GM23248 (cell line): ENCODE data around the gene ZKSCAN1. TPM values are rescaled to one million over a fixed set of nuclear protein-coding genes. Genes with fewer than 3 reads are reported as not detected.

Experiments used
- DNase-seq: peaks from one replicate; pipeline ENCODE4 v3.0.0-alpha.2; 2015
- H2AFZ ChIP-seq: fragments of 200-600 bp; sonication (generic); 2 replicates; pipeline ENCODE4 v1.6.1; 2016; ENCODE audit warnings: antibody characterized with exemption
- H3F3A ChIP-seq: fragments of 200-600 bp; sonication (generic); 2 replicates; pipeline ENCODE4 v1.6.1; 2016; ENCODE audit warnings: mild to moderate bottlenecking, antibody characterized with exemption, mixed run types; ENCODE audit not compliant: insufficient read depth
- H3K27ac ChIP-seq: fragments of 200-600 bp; sonication (generic); 2 replicates; pipeline ENCODE4 v1.5.1; 2016; ENCODE audit warnings: mild to moderate bottlenecking
- H3K27me3 ChIP-seq: fragments of 200-600 bp; sonication (generic); replicated peaks from 2 replicates; pipeline ENCODE4 v1.6.1; 2016; ENCODE audit warnings: mild to moderate bottlenecking; ENCODE audit not compliant: insufficient read depth
- H3K36me3 ChIP-seq: fragments of 200-600 bp; sonication (generic); 2 replicates; pipeline ENCODE4 v1.6.1; 2016; ENCODE audit warnings: low read depth, mild to moderate bottlenecking
- H3K4me1 ChIP-seq: fragments of 200-600 bp; sonication (generic); 2 replicates; pipeline ENCODE4 v1.6.1; 2016; ENCODE audit warnings: mild to moderate bottlenecking; ENCODE audit not compliant: insufficient read depth
- H3K4me2 ChIP-seq: fragments of 200-600 bp; sonication (generic); one replicate; pipeline ENCODE4 v1.6.1; 2016; ENCODE audit warnings: mild to moderate bottlenecking; ENCODE audit not compliant: unreplicated experiment
- H3K4me3 ChIP-seq: fragments of 200-600 bp; sonication (generic); 2 replicates; pipeline ENCODE4 v1.5.1; 2016; ENCODE audit warnings: mild to moderate bottlenecking
- H3K79me2 ChIP-seq: fragments of 200-600 bp; sonication (generic); 2 replicates; pipeline ENCODE4 v1.6.1; 2016; ENCODE audit warnings: mild to moderate bottlenecking; ENCODE audit not compliant: insufficient read depth
- H3K9ac ChIP-seq: fragments of 200-600 bp; sonication (generic); 2 replicates; pipeline ENCODE4 v1.6.1; 2016; ENCODE audit warnings: mild to moderate bottlenecking
- H3K9me2 ChIP-seq: fragments of 200-600 bp; sonication (generic); 2 replicates; pipeline ENCODE4 v1.6.1; 2016; ENCODE audit warnings: mixed run types, mild to moderate bottlenecking, moderate library complexity; ENCODE audit not compliant: insufficient read depth
- H3K9me3 ChIP-seq: fragments of 200-600 bp; sonication (generic); one replicate; pipeline ENCODE4 v1.6.1; 2017; ENCODE audit warnings: low read depth
- H4K20me1 ChIP-seq: fragments of 200-600 bp; sonication (generic); 2 replicates; pipeline ENCODE4 v1.6.0; 2016; ENCODE audit not compliant: insufficient read depth
- EZH2 ChIP-seq: fragments of 200-600 bp; sonication (generic); IDR thresholded peaks from 2 replicates; pipeline ENCODE4 v1.6.1; 2018; ENCODE audit warnings: antibody characterized with exemption, mild to moderate bottlenecking; ENCODE audit not compliant: insufficient read depth, poor library complexity, severe bottlenecking
- EZH2phosphoT487 ChIP-seq: fragments of 200-600 bp; sonication (generic); IDR thresholded peaks from 2 replicates; pipeline ENCODE4 v1.6.1; 2018; ENCODE audit warnings: antibody characterized with exemption, moderate library complexity, mild to moderate bottlenecking, low read depth; ENCODE audit not compliant: insufficient read depth
- WGBS, 2 experiments: methylation state at CpG; one replicate each; pipeline ENCODE4 v1.1.6; 2015 to 2017; ENCODE audit warnings: low lambda C conversion rate in 2 of 2, low coverage in 1 of 2; ENCODE audit errors: missing lambda C conversion rate in 2 of 2; 5-methylcytosine and 5-hydroxymethylcytosine counted together
- in situ Hi-C: fragments of 300-500 bp; cut with MboI; formaldehyde crosslinking; loops from 2 replicates; pipeline ENCODE4 v1.15.0; 2020
- polyA plus RNA-seq: library from polyadenylated mRNA; unstranded; fragments of >200 nt; fragmentation: Nextera tagmentation; extraction: Ambion mirVana; gene quantifications from 2 replicates; pipeline ENCODE4 v1.2.1, GENCODE V29; 2016
- total RNA-seq: library from RNA; depleted of rRNA; stranded (reverse); fragments of >200 nt; shearing (Covaris generic); gene quantifications from 2 replicates; pipeline ENCODE4 v1.2.3, GENCODE V29; 2014

The ZKSCAN1 gene
- total and polyA plus RNA-seq, 2 experiments from 2014 or later = 21.9 to 33.7 TPM

DNA sequence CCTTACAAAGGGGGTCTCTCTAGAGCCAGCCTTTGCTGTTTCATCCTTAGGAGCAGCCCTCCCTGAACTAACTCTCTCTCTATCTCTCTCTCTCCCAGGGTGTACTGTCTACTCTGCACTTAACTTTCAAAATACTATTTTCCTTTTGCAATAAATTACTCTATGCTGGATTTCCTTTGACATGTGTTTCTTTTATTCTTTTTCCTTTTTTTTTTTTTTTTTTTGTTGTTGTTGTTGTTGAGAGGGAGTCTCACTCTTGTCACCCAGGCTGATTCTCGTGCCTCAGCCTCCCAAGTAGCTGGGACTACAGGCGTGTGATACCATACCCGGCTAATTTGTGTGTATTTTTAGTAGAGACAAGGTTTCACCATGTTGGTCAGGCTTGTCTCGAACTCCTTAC is 67.6 kb downstream of the ZKSCAN1 start:
- Histone ChIP-seq H2AFZ (no peak overlapping the region), H3K9me2 (no peaks in the 10 kb centered on the region), H3K9me3 (no peaks in the 10 kb centered on the region), H3K27me3 (no peaks in the 10 kb centered on the region), H4K20me1 (no peaks in the 10 kb centered on the region), H3K4me1 (peaks cover 27% of the 10 kb centered on the region), H3K4me2 (no peak overlapping the region), H3K79me2 (peaks cover 36% of the 10 kb centered on the region), H3K4me3 (no peak overlapping the region), H3K36me3 (no peaks in the 10 kb centered on the region), H3K27ac (no peak overlapping the region), H3F3A (peaks cover 19% of the 10 kb centered on the region), H3K9ac (no peak overlapping the region)
- no peak for DNase-seq
- TF ChIP-seq EZH2phosphoT487 (no peak), EZH2 (no peak)
- WGBS, 2 experiments = 85 to 86% methylated on average over 4 of the region's 4 CpGs
- in situ Hi-C loops = no loop called here

DNA sequence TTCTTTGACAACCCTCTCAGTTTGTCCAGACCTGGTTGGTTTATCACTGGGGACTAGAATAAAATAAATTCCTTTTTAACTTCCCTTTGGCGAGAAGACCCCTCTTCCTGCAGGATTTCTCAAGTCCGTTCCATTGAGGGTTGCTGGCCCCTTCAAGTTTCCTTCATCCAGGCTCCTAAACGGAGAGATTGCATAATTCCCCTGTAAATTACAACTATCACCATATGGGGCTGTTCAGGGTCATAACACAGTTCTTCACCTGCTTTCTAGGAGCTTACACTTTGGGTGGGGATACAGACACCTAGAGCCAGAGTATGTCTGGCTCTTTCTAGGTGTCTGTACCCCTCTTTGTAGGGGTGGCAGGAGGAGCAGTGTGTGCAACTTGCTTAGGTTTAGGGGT is 70.1 kb downstream of the ZKSCAN1 start:
- no peaks in the 10 kb centered on the region for H3K27me3 ChIP-seq
- no peak overlapping the region for H2AFZ ChIP-seq
- TF ChIP-seq EZH2 = no peak
- no peak for TF ChIP-seq EZH2phosphoT487
- no peaks in the 10 kb centered on the region for H4K20me1 ChIP-seq
- no peaks in the 10 kb centered on the region for H3K9me2 ChIP-seq
- H3K79me2 ChIP-seq = peaks cover 22% of the 10 kb centered on the region
- WGBS, 2 experiments = 50 to 66% methylated on average over 3 of the region's 3 CpGs
- H3K9ac ChIP-seq = no peak overlapping the region
- in situ Hi-C loops = no loop called here
- H3K27ac ChIP-seq = no peak overlapping the region
- H3K4me2 ChIP-seq = no peak overlapping the region
- no peak overlapping the region for H3K4me3 ChIP-seq
- no peaks in the 10 kb centered on the region for H3K9me3 ChIP-seq
- H3F3A ChIP-seq = peaks cover 39% of the 10 kb centered on the region
- peaks cover 34% of the 10 kb centered on the region for H3K4me1 ChIP-seq
- no peak for DNase-seq
- H3K36me3 ChIP-seq = no peaks in the 10 kb centered on the region

GRCh38 chr7:100087055-100087750 is 71.8 kb downstream of the ZKSCAN1 start:
- Histone ChIP-seq H3K79me2 (peaks cover 28% of the 10 kb centered on the region), H3K9me3 (no peaks in the 10 kb centered on the region), H3K36me3 (peaks cover 9% of the 10 kb centered on the region; the same call in 1 of the 2 replicates), H3K4me3 (peak overlapping the region; percentile 9; the same call in 1 of the 2 replicates), H3K4me1 (peaks cover 40% of the 10 kb centered on the region), H3K27me3 (no peaks in the 10 kb centered on the region), H2AFZ (peak overlapping the region; percentile 49), H3K9ac (peak overlapping the region; percentile 58), H3K9me2 (no peaks in the 10 kb centered on the region), H3K4me2 (peak overlapping the region; percentile 55), H3K27ac (peak overlapping the region; percentile 94), H4K20me1 (no peaks in the 10 kb centered on the region), H3F3A (peaks cover 56% of the 10 kb centered on the region)
- peak; percentile 95 for DNase-seq
- in situ Hi-C loops = no loop called here
- TF ChIP-seq EZH2 (no peak), EZH2phosphoT487 (0 out of 2 replicates have a peak, but pooled peaks have one; percentile 27)
- 51 to 53% methylated on average over 9 to 10 of the region's 10 CpGs for WGBS, 2 experiments

- Histone ChIP-seq H3K4me1 (peaks cover 40% of the 10 kb centered on the region), H2AFZ (peak overlapping the region; percentile 89), H3K9me3 (no peaks in the 10 kb centered on the region), H3K4me2 (peak overlapping the region; percentile 85), H3K27ac (peak overlapping the region; percentile 94), H3K4me3 (peak overlapping the region; percentile 78), H3K9ac (peak overlapping the region; percentile 83), H3K79me2 (peaks cover 38% of the 10 kb centered on the region), H4K20me1 (no peaks in the 10 kb centered on the region), H3K9me2 (no peaks in the 10 kb centered on the region), H3K36me3 (peaks cover 16% of the 10 kb centered on the region; the same call in 1 of the 2 replicates), H3K27me3 (no peaks in the 10 kb centered on the region), H3F3A (peaks cover 65% of the 10 kb centered on the region)
- in situ Hi-C loops = no loop called here
- DNase-seq = no peak
- WGBS, 2 experiments = 83% methylated on average over 11 of the region's 11 CpGs
- no peak for TF ChIP-seq EZH2
- no peak for TF ChIP-seq EZH2phosphoT487
These were observed 72.8 kb downstream of the ZKSCAN1 start for GRCh38 chr7:100088095-100088620.
